GM03348 (cell line): ENCODE results near the gene LBP.
"Not testable (repeated sequence)": the region's sequence is repeated elsewhere in the genome, so short reads cannot be mapped to it uniquely, and the experiment has no call there.

ENCODE experiments used
- DNase-seq: peaks from one replicate; pipeline ENCODE4 v3.0.0; 2012; ENCODE audit warnings: low spot score

The LBP gene

DNA sequence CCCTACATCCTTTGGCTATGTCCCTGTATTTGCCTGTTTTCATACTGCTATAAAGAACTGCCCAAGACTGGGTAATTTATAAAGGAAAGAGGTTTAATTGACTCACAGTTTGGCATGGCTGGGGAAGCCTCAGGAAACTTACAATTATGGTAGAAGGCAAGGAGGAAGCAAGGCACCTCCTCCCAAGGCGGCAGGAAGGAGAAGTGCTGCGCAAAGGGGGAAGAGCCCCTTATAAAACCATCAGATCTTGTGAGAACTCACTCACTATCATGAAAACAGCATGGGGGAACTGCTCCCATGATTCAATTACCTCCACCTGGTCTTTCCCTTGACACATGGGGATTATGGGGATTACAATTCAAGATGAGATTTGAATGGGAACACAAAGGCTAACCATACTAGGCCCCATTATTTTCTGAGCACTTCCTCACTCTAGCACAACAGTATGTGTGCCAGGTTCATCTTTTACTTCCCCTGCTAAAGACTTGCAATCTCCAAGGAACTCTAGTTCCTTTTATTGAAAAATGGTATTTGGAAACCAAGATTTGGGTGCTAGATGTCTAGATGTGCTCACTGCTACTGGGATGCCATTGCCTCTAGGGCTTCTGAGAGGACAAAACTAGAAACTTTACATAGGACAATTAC is 49.6 kb downstream of the LBP start:
- DNase-seq = not testable (repeated sequence)

GRCh38 chr20:38402089-38402488 is 55.8 kb downstream of the LBP start:
- no peak for DNase-seq

DNA sequence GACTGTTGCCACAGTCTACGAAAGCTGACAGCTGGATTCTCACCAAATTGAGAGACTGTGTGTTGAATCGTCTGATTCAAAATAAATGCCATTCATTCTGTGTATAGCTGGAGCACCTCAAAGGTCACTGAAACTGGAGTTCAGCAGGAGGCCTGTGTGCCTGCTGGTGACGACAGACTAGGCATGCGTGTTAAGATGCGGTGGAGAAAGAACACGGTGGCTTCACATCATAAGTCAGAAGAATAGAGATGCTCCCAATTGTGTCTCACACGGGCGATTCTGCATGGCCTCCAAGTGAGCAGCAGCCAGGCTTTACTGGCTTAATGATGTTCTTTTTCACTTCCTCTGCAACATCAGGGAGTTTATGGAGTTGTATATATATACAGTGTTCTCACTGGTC is 56.5 kb downstream of the LBP start:
- DNase-seq = no peak

GRCh38 chr20:38404016-38404415 is 57.7 kb downstream of the LBP start:
- DNase-seq = no peak

DNA sequence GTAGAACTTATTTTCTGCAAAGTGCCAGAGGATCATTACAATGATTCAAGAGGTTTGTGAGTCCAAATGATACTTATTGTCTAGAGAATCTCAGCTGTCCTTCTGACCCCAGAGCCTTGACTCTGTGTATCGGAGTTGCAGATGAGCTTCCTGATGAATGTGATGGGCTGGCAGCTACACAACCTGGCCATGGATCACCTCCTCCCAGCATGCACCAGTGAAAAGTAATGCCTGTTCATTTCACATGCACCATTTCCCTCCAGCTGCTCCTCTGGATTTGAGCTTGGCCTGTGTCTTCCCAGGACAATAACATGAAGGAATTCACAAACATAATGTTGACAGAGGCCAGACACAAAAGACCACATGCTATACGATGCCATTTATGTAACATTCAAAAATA is 58.9 kb downstream of the LBP start:
- DNase-seq = no peak

GRCh38 chr20:38406476-38406875 is 60.2 kb downstream of the LBP start:
- DNase-seq = no peak

DNA sequence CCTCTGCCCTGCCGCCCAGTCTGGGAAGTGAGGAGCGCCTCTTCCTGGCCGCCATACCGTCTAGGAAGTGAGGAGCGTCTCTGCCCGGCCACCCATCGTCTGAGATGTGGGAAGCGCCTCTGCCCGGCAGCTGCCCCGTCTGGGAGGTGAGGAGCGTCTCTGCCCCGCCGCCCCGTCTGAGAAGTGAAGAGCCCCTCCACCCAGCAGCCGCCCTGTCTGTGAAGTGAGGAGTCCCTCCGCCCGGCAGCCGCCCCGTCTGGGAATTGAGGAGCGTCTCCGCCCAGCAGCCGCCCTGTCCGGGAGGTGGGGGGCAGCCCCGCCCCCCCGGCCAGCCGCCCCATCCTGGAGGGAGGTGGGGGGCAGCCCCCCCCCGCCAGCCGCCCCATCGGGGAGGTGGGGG is 61.0 kb downstream of the LBP start:
- DNase-seq = no peak

DNA sequence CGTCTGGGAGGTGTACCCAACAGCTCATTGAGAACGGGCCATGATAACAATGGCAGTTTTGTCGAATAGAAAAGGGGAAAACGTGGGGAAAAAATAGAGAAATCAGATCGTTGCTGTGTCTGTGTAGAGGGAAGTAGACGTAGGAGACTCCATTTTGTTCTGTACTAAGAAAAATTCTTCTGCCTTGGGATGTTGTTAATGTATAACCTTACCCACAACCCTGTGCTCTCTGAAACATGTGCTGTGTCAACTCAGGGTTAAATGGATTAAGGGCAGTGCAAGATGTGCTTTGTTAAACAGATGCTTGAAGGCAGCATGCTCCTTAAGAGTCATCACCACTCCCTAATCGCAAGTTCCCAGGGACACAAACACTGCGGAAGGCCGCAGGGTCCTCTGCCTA is 61.5 kb downstream of the LBP start:
- not testable (repeated sequence) for DNase-seq

- peak; percentile 51 for DNase-seq
Measured at GRCh38 chr20:38412877-38413577, 66.7 kb downstream of the LBP start.

DNA sequence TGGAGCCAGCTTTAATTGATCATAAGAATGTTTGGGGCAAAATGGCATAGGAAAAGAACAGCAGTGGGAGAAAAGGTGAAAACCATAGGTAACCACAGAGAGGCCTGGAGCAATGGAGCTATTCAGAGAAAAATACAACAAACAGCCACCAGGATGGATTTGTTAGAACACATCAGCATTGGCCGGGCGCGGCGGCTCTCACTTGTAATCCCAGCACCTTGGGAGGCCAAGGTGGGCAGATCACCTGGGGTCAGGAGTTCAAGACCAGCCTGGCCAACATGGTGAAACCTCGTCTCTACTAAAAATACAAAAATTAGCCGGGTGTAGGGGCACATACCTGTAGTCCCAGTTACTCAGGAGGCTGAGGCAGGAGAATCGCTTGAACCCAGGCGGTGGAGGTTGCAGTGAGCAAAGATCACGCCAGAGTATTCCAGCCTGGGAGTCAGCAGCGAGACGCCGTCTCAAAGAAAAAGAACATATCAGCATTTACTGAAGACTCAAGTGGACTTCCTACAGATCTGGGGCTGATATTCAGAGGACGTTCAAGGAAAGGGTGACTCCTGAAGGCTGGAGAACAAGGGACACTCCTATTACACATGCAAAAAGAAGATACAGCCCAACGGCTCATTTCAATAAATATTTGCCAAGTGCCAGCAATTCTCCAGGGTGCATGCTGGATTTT is 68.6 kb downstream of the LBP start:
- DNase-seq = no peak

DNA sequence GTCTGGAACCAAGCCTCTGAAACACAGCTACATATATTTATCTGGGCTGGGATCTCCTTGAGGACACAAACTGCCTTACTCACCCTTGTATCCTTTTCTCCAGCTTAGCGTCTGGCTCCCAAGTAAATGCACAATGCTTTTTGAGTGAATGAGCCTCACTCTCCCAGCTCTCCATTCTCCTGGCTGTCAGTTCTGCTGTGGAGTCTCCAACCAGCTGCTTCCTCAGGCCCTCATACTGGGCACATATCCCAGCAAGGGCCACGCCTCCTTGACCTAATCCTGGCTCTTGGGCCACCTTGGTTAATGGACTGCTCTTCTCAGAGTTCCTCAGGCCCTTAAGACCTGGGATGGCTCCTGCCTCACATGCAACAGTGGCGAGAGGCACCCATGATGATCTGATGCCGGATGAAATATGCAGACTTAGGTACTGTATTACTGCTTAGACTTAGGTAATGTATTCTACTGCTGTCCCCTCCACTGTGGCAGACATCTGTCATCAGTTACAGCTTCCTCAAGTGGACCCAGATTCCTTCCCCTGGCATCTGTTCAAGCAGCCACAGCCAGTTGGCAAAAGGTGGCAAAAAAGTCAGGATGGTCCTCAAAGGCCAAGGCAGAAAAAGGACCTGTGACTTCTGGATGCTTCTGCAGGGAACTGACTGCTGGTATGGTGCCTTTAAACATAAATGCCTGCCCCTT is 72.4 kb downstream of the LBP start:
- DNase-seq = peak; percentile 58

GRCh38 chr20:38420388-38421085 is 74.3 kb downstream of the LBP start:
- DNase-seq = no peak

DNA sequence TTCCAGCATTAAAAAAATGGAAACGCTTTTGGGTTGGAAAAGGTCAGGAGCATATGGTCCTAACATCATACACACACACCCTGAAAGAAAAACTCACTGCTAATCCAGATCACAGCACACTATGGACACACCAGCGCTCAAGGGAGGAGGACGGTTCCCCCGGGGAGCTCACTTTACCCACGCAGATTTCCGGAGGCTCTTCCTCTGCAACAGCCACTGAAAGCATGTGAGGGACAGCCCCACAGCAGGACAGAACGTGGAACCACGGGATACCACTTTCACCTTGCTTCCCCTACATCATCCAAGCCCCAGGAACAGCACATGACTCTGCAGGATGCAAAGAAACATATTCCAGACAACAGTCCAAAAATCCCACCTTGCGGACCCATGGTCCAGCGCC is 75.6 kb downstream of the LBP start:
- DNase-seq = no peak

GRCh38 chr20:38423541-38423940 is 77.3 kb downstream of the LBP start:
- DNase-seq = no peak

- DNase-seq = no peak
Measured at GRCh38 chr20:38424401-38424800, 78.1 kb downstream of the LBP start.

GRCh38 chr20:38426006-38426897 is 80.0 kb downstream of the LBP start:
- peak; percentile 91 for DNase-seq
